Left renal pelvis (tissue), 4 donors: ENCODE results near the gene ATF3. TPM values are rescaled to one million over a fixed set of nuclear protein-coding genes. Genes with fewer than 3 reads are reported as not detected.
"Not testable (repeated sequence)": the region's sequence is repeated elsewhere in the genome, so short reads cannot be mapped to it uniquely, and the experiment has no call there.

Source experiments
- DNase-seq, 4 donors: peaks; one replicate each; pipeline ENCODE4 v3.0.0-alpha.2; 2013; ENCODE audit warnings: low read depth in 4 of 4, low spot score in 3 of 4
- polyA plus RNA-seq, 4 donors: library from polyadenylated mRNA; unstranded; fragments of 120-200 nt; gene quantifications; one replicate each; pipeline ENCODE4 v1.2.1, GENCODE V29; 2013; ENCODE audit not compliant: insufficient read length in 4 of 4

The ATF3 gene
- polyA plus RNA-seq, 4 donors: 7.3 to 77.3 (median 14.3) TPM

- DNase-seq: no peak
Measured at GRCh38 chr1:212624976-212625501, 16.5 kb downstream of the ATF3 start.

GRCh38 chr1:212625781-212626450 is 17.4 kb downstream of the ATF3 start:
- no peak for DNase-seq

GRCh38 chr1:212628046-212628445 is 19.5 kb downstream of the ATF3 start:
- DNase-seq: no peak

GRCh38 chr1:212628813-212629415 is 20.4 kb downstream of the ATF3 start:
- no peak for DNase-seq

DNA sequence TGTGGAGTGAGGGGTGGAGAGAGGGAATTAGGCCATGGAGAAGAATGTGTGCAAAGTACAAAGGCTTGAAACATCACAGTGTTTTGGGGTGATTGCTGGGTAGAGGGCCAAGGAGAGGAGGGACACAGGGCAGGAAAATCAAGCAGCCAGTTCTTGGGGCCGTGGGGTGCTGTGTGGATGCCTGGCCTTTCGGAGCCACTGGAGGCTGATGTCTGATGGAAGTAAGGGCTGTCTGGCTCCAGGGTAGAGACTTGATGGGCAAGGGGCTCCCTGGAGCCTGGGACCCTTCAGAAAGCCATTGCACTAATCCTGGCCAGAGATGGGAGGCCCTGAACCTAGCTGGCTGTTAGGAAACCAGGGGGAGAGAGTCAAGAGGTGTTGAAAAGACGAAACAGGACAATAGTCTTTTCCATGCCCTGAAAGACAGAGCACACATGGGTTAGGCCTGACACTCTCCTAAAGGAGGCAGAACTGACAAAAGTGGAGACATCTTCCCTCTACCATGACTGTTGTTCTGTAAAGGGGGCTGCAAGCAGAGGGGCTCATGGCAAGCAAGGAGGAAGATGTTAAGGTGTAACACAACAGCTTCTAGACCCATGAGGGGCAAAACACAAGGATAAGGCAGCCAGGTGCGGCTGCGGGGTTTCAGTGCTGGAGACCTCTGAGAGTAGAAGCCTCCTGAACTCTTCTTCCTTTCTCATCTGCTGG is 21.0 kb downstream of the ATF3 start:
- no peak for DNase-seq

DNA sequence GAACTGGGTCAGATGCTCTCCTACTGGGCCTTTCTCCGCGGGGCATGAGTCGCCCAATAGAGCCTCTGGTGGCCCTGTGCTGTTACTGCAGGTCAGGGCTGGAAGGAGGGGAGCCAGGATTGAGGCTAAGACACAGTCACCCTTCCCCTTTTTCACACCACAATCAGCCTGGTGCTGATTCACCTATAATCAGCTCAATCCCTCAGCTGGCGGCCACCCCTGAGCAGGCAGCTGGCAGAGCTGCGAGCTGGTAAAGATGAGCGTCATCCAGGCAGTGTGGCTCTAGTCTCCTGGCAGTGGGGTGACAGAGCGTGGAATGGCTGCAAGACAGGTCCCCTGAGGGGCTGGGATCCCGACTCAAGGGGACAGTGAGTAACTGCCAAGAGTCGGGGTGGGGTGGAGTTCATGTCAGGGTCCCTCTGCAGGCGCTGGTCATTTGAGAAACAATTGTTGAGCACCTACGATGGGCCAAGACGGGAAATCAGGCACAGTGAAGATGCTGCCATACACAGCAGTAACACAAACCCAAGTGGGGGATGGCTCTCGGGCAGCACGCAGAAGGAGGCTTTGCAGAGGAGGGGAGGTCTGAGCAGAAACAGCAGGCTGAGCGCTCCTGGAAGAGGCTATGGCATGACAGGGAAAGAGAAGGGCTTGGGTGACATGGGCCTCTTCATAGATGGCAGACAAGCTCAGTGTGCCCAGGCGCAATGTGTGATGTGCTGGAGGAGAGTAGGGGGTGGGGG is 21.8 kb downstream of the ATF3 start:
- no peak for DNase-seq

DNA sequence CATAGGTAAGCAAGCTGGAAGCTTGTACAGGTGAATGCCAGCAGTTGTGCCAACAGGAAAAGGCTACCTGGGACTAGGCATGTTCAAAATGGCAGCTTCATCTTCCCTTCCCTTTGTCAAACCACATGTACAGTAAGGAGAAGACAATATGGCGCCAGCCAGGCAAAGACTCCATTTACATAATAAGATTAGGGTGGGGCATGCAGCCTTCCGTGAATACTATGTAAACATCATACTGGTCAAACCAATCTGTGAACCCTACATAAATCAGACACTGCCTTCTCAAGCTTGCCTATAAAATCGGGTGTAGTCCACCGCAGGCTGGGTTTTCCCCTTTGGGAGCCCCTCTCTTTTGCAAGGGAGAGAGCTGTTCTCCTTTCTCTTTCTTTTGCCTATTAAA is 24.6 kb downstream of the ATF3 start:
- DNase-seq: no peak

DNA sequence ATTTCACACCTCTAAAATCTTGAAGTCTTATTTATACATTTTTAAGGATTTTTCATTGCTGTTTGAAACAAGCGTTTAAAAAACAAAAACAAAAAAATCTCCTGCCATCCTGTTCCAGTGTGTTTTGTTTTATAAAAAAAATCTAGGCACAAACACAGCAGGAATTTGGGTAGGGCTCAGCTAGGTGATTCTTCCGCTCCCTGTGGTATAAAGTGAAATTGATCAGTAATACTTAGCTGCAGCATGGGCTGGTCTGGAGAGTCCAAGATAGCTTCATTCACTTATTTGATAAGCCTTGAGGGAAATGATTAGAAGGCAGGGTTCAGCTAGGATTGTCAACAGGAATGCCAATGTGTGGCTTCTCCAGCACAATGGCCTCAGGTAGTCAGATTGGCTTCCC is 25.7 kb downstream of the ATF3 start:
- DNase-seq: no peak

- no peak for DNase-seq
Measured at GRCh38 chr1:212635141-212635631, 26.6 kb downstream of the ATF3 start.

DNA sequence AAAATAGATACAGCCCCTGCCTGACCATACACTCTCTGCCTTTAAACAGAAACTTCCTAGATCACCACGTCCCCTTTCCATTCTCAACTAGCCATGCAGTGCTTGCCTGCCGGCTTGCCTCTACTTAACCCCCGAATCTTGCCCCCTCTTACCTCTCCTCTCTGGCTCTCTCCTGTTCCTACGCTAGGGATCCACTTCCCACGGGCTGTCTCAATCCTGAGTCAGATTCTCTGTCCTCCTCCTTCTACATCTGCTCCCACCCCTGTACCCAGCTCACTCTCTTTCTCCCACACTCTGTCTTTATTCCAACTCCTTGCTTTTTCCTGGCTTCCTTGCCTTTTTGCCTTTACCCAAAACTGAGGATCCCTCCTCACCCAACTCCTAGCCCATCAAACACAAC is 29.3 kb downstream of the ATF3 start:
- DNase-seq: no peak

DNA sequence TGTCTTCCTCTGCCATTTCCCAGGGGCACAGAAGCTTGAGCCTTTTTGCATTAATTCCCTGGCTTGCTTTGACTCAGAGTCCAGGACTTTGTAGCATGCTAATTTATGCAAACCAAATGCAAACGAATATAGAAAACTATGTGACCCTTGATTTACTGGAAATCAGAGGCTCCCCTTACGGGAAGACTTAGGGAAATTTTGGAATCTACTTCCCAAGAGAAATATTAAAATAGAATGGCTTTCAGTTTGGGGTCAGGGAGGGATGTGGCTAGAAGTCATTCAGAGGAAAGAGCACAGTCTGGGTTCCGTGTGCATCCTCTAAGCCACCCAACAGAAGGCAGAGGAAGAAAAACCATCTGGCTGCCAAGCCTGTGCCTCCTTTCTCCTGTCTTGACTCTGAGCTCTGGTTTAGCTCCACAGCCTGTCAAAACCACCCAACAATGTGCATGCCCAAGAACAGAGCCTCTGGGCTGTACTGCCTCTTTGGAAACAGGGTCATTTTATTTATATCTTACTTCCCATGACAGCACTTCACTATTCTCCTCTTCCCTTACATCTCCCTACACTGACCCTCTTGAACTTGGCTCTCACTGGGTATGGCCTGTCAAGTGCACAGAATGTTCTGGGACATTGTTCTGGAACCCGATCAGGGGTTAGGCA is 30.1 kb downstream of the ATF3 start:
- DNase-seq: no peak

DNA sequence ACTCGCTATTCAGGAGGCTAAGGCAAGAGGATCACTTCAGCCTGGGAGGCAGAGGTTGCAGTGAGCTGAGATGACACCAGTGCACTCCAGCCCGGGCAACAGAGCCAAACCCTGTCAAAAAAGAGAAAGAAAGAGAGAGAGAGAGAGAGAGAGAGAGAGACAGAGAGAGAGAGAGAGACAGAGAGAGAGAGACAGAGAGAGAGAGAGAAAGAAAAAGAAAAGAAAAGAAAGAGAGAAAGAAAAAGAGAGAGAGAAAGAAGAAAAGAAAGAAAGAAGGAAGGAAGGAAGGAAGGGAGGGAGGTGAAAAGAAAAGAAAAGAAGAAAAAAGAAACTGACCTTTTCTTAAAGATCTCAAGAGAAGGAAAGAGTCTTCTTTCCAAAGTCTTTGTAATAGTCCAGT is 31.0 kb downstream of the ATF3 start:
- not testable (repeated sequence) for DNase-seq

DNA sequence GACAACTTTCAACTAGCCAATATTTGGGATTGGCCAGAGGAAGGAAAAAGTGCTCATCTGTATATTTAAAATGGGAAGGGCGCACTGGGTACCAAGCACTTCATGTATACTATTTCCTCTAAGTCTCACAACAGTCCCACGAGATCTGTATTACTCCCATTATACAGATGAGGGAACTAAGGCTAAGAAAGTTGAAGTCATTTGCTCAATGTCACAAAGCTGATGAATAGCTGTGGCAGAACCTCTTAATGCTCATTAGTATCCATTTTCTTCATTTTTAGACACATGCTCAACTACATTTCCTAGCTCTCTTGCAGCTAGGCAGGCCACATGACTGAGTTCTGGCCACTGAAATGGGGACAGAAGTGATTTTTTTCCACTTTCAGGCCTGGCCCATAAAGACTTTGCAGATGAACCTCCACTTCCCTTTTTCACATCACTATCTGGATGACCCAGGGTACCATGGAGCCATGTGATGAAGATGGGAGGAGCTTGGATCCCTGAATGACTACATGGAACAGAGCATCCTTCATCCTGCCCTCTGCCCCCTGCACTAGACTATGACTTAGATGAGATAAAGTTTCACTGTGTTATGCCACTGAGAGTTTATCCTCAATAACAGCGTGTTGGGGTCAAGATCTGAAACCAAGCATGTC is 31.8 kb downstream of the ATF3 start:
- DNase-seq: no peak

DNA sequence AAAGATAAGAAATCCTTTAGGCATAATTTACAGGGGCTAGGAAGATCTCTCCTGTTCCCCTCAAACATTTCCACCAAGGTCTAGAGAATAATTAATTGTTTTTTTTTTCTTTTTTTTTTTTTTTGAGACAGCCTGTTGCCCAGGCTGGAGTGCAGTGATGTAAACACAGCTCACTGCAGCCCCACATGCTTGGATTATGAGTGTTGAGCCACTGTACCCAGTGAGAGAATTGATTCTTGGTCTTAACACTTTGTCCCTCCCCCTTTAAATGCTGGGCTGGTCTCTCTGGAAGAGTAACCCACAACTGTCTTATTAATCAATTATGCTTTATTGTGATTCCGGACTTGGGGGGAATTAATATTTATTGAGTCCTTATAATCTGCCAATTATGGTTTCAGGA is 33.4 kb downstream of the ATF3 start:
- DNase-seq: no peak

GRCh38 chr1:212643877-212644276 is 35.3 kb downstream of the ATF3 start:
- no peak for DNase-seq

GRCh38 chr1:212644866-212645545 is 36.4 kb downstream of the ATF3 start:
- DNase-seq: no peak

- no peak for DNase-seq
Measured at GRCh38 chr1:212645546-212646543, 37.3 kb downstream of the ATF3 start.

DNA sequence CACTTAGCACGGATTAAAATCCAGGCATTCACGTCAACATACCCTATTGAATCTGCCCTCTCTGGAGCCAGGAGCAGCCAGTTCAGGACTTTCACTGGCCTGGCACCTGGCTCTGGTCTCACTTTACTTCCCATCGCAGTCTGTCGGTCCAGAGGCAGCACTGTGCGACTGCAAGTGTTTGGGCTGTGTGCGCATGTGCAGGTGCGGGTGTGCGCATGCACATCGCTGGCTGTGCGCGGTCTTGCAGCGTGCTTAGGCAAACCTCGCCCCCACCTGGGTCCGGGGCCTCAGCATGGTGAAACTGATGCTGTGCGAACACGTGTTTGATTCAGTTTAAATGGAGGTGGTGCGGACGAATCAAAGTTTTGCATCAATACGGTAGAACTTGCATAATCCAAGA is 38.0 kb downstream of the ATF3 start:
- DNase-seq: no peak
